Natural killer cell (primary cell): Measurements from ENCODE around the gene IL1RAPL1. TPM values are rescaled to one million over a fixed set of nuclear protein-coding genes. Genes with fewer than 3 reads are reported as not detected.

Source experiments
- ATAC-seq, 3 donors: fragments of 150-1000 bp in 2 of 3; fragments of 200-7000 bp in 1 of 3; cut with Tn5 transposase; 1 replicate in 1 of 3; 2 replicates in 2 of 3; pipeline ENCODE4 v1.10.0; 2021; ENCODE audit warnings: mild to moderate bottlenecking in 2 of 3, moderate library complexity in 2 of 3
- DNase-seq, 2 donors: peaks; one replicate each; pipeline versions ENCODE4 v3.0.0 to v3.0.0-alpha.2; 2013 to 2021; ENCODE audit warnings: mixed read lengths in 1 of 2
- H3K27ac ChIP-seq: one replicate; pipeline ENCODE4 v1.5.1; 2013; ENCODE audit warnings: mild to moderate bottlenecking, low read length
- H3K27me3 ChIP-seq: one replicate; pipeline ENCODE4 v1.6.1; 2013; ENCODE audit warnings: low read length; ENCODE audit not compliant: control insufficient read depth, insufficient read depth
- H3K36me3 ChIP-seq: one replicate; pipeline ENCODE4 v1.6.1; 2013; ENCODE audit warnings: low read length; ENCODE audit not compliant: control insufficient read depth, insufficient read depth
- H3K4me1 ChIP-seq: one replicate; pipeline ENCODE4 v1.6.1; 2013; ENCODE audit warnings: low read length; ENCODE audit not compliant: control insufficient read depth, insufficient read depth
- H3K4me3 ChIP-seq: one replicate; pipeline ENCODE4 v1.5.1; 2013; ENCODE audit warnings: low read length
- H3K9me3 ChIP-seq: one replicate; pipeline ENCODE4 v1.6.1; 2013; ENCODE audit warnings: low read length; ENCODE audit not compliant: control insufficient read depth, insufficient read depth
- H3K27ac Mint-ChIP-seq, 2 donors: one replicate each; pipeline ENCODE4 v1.8.0; 2022; ENCODE audit warnings: mild to moderate bottlenecking in 2 of 2, mixed read lengths in 2 of 2, moderate library complexity in 1 of 2
- H3K27me3 Mint-ChIP-seq, 2 donors: one replicate each; pipeline ENCODE4 v1.8.0; 2022; ENCODE audit warnings: low read depth in 2 of 2, mixed read lengths in 2 of 2
- H3K36me3 Mint-ChIP-seq: one replicate; pipeline ENCODE4 v1.8.0; 2022; ENCODE audit warnings: mixed read lengths
- H3K4me1 Mint-ChIP-seq, 2 donors: one replicate each; pipeline ENCODE4 v1.8.0; 2022; ENCODE audit warnings: mixed read lengths in 2 of 2
- H3K4me3 Mint-ChIP-seq: one replicate; pipeline ENCODE4 v1.8.0; 2022; ENCODE audit warnings: mild to moderate bottlenecking, moderate library complexity, mixed read lengths
- H3K9me3 Mint-ChIP-seq, 2 donors: one replicate each; pipeline ENCODE4 v1.8.0; 2022; ENCODE audit warnings: mixed read lengths in 2 of 2
- CTCF ChIP-seq: fragments of 200-600 bp; IDR thresholded peaks from one replicate; pipeline ENCODE4 v1.8.0; 2022; ENCODE audit warnings: antibody characterized with exemption
- WGBS: methylation state at CpG from one replicate; pipeline ENCODE4 v1.1.7; 2013; ENCODE audit warnings: missing lambda C conversion rate; ENCODE audit not compliant: insufficient coverage; 5-methylcytosine and 5-hydroxymethylcytosine counted together
- intact Hi-C: fragments of 100-400 bp; cut with micrococcal nuclease; formaldehyde crosslinking; loops from one replicate; pipeline ENCODE4 v1.14.2; 2022
- total RNA-seq, 4 donors: library from RNA; stranded (reverse); fragments of 120-200 nt in 1 of 4; gene quantifications; one replicate each; pipeline versions ENCODE4 v1.2.3 to v1.2.4, GENCODE V29; 2013 to 2022

Gene IL1RAPL1
- total RNA-seq, 3 donors from 2014 or later (not counting 1 experiment from before 2014, with no cell fraction given): not detected

- Histone ChIP-seq H3K27ac (no peak overlapping the region), H3K4me3 (no peak overlapping the region), H3K9me3 (no peaks in the 10 kb centered on the region), H3K36me3 (no peaks in the 10 kb centered on the region), H3K27me3 (no peaks in the 10 kb centered on the region), H3K4me1 (no peaks in the 10 kb centered on the region)
- no peak overlapping the region for H3K4me3 Mint-ChIP-seq
- H3K4me1 Mint-ChIP-seq: no peaks in the 10 kb centered on the region
- no peaks in the 10 kb centered on the region for H3K36me3 Mint-ChIP-seq
- DNase-seq (no peak), ATAC-seq (no peak)
- TF ChIP-seq CTCF: no peak
- no peaks in the 10 kb centered on the region for H3K9me3 Mint-ChIP-seq
- WGBS: 80% methylated on average over 5 of the region's 5 CpGs
- intact Hi-C loops: no loop called here
- H3K27me3 Mint-ChIP-seq: no peaks in the 10 kb centered on the region
- H3K27ac Mint-ChIP-seq: no peak overlapping the region
Observed at GRCh38 chrX:28589046-28589445, 1.8 kb downstream of the IL1RAPL1 start.

- Histone ChIP-seq H3K4me1 (no peaks in the 10 kb centered on the region), H3K36me3 (no peaks in the 10 kb centered on the region), H3K9me3 (no peaks in the 10 kb centered on the region), H3K4me3 (no peak overlapping the region), H3K27ac (no peak overlapping the region), H3K27me3 (no peaks in the 10 kb centered on the region)
- no peak for TF ChIP-seq CTCF
- Mint-ChIP-seq H3K4me1 (no peaks in the 10 kb centered on the region), H3K4me3 (no peak overlapping the region), H3K27me3 (no peaks in the 10 kb centered on the region), H3K36me3 (no peaks in the 10 kb centered on the region), H3K9me3 (no peaks in the 10 kb centered on the region), H3K27ac (no peak overlapping the region)
- ATAC-seq: no peak
- intact Hi-C loops: no loop called here
- no peak for DNase-seq
- WGBS: 60% methylated on average over 1 of the region's 2 CpGs
Observed at GRCh38 chrX:28590396-28590795, 3.1 kb downstream of the IL1RAPL1 start.

GRCh38 chrX:28591542-28591941 lies 4.3 kb downstream of the IL1RAPL1 start:
- no peaks in the 10 kb centered on the region for H3K9me3 ChIP-seq
- no peaks in the 10 kb centered on the region for H3K4me1 Mint-ChIP-seq
- H3K9me3 Mint-ChIP-seq: no peaks in the 10 kb centered on the region
- ATAC-seq: no peak
- TF ChIP-seq CTCF: no peak
- no peak overlapping the region for H3K27ac Mint-ChIP-seq
- H3K36me3 ChIP-seq: no peaks in the 10 kb centered on the region
- 94% methylated on average over 4 of the region's 7 CpGs for WGBS
- no peaks in the 10 kb centered on the region for H3K4me1 ChIP-seq
- intact Hi-C loops: no loop called here
- no peaks in the 10 kb centered on the region for H3K36me3 Mint-ChIP-seq
- no peak for DNase-seq
- H3K4me3 Mint-ChIP-seq: no peak overlapping the region
- no peaks in the 10 kb centered on the region for H3K27me3 ChIP-seq
- H3K27me3 Mint-ChIP-seq: no peaks in the 10 kb centered on the region
- no peak overlapping the region for H3K4me3 ChIP-seq
- H3K27ac ChIP-seq: no peak overlapping the region

- Histone ChIP-seq H3K4me1 (no peaks in the 10 kb centered on the region), H3K27ac (no peak overlapping the region), H3K9me3 (no peaks in the 10 kb centered on the region), H3K36me3 (no peaks in the 10 kb centered on the region), H3K4me3 (no peak overlapping the region), H3K27me3 (no peaks in the 10 kb centered on the region)
- no peak overlapping the region for H3K4me3 Mint-ChIP-seq
- WGBS: 100% methylated on average over 1 of the region's 3 CpGs
- no peaks in the 10 kb centered on the region for H3K9me3 Mint-ChIP-seq
- H3K36me3 Mint-ChIP-seq: no peaks in the 10 kb centered on the region
- intact Hi-C loops: no loop called here
- H3K27ac Mint-ChIP-seq: no peak overlapping the region
- no peak for ATAC-seq
- no peaks in the 10 kb centered on the region for H3K4me1 Mint-ChIP-seq
- no peak for TF ChIP-seq CTCF
- H3K27me3 Mint-ChIP-seq: no peaks in the 10 kb centered on the region
- DNase-seq: no peak
Observed at GRCh38 chrX:28595346-28595745, 8.1 kb downstream of the IL1RAPL1 start.
